Astrocyte (in vitro differentiated cells and primary cell): ENCODE measurements around the gene SCAP.

Experiments
- CTCF ChIP-seq: IDR thresholded peaks from 2 replicates; pipeline ENCODE4 v1.5.1; 2011; ENCODE audit warnings: low read depth, mild to moderate bottlenecking, inconsistent platforms, low read length, moderate library complexity; ENCODE audit not compliant: insufficient read depth
- EZH2 ChIP-seq: IDR thresholded peaks from 2 replicates; pipeline ENCODE4 v1.6.1; 2012; ENCODE audit warnings: mild to moderate bottlenecking, low read length, inconsistent platforms; ENCODE audit not compliant: insufficient read depth

- TF ChIP-seq CTCF, result no peak
- TF ChIP-seq EZH2, result no peak
Observed at GRCh38 chr3:47410417-47410720, 65.4 kb downstream of the SCAP start.
